ENCODE data around the gene EFTUD2. TPM values are rescaled to one million over a fixed set of nuclear protein-coding genes. Genes with fewer than 3 reads are reported as not detected.

EFTUD2 gene
- total and polyA plus RNA-seq, 2 of the 13 experiments (the other 11 are each of a cell fraction or from before 2014, with no cell fraction given) = 111 to 137 TPM

- POLR2A ChIA-PET = no interaction called here
- no peak overlapping the region for H3K27ac ChIP-seq (ENCODE audit: extremely low read length, insufficient read depth, low read length)
- TF ChIP-seq FOXP1 (IDR thresholded peaks at IDR 0.05) (no peak), FOXP1 (CRISPR knock-in tag; IDR thresholded peaks at IDR 0.05) (no peak), ZBTB44 (CRISPR knock-in tag; IDR thresholded peaks at IDR 0.05) (no peak), BCL6 (CRISPR knock-in tag; IDR thresholded peaks at IDR 0.05) (no peak), SIX1 (CRISPR knock-in tag; IDR thresholded peaks at IDR 0.05; ENCODE audit: borderline replicate concordance) (no peak), ZNF761 (CRISPR knock-in tag; conservative IDR thresholded peaks at IDR 0.05) (no peak), ETV5 (CRISPR knock-in tag; IDR thresholded peaks at IDR 0.05; ENCODE audit: borderline replicate concordance) (no peak), CREBL2 (CRISPR knock-in tag; IDR thresholded peaks at IDR 0.05; ENCODE audit: borderline replicate concordance) (no peak), ZSCAN12 (CRISPR knock-in tag; IDR thresholded peaks at IDR 0.05) (no peak), CREB3 (CRISPR knock-in tag; IDR thresholded peaks at IDR 0.05) (no peak), KIAA2018 (CRISPR knock-in tag; IDR thresholded peaks at IDR 0.05; ENCODE audit: borderline replicate concordance) (no peak), ZFYVE20 (CRISPR knock-in tag; IDR thresholded peaks at IDR 0.05; ENCODE audit: borderline replicate concordance, low read depth) (no peak), AKAP8 (CRISPR knock-in tag; IDR thresholded peaks at IDR 0.05) (no peak), NFKB2 (CRISPR knock-in tag; IDR thresholded peaks at IDR 0.05; ENCODE audit: borderline replicate concordance) (no peak), ARNTL (CRISPR knock-in tag; IDR thresholded peaks at IDR 0.05) (no peak), ZNF543 (CRISPR knock-in tag; IDR thresholded peaks at IDR 0.05) (no peak)
Observed at GRCh38 chr17:44871556-44871955, 27.7 kb downstream of the EFTUD2 start.

More at GRCh38 chr17:44871556-44871955, 27.7 kb downstream of the EFTUD2 start:
- intact Hi-C loops (cut with micrococcal nuclease; ENCODE audit: unreplicated experiment) (no loop called here), in situ Hi-C loops (cut with HindIII; ENCODE audit: extremely low pct_ligation_motif_present, low pct_unique_long_range_greater_than_20kb) (no loop called here)
- Histone ChIP-seq H3K9me3 (ENCODE audit: low read length) (no peaks in the 10 kb centered on the region), H3K36me3 (replicated peaks in 1 of 2; ENCODE audit: control insufficient read depth in 1 of 2, insufficient read depth in 2 of 2, low read length in 2 of 2) (peaks cover 40 to 80% of the 10 kb centered on the region in 2 experiments), H3K4me2 (ENCODE audit: low read depth, low read length) (no peak overlapping the region), H3K4me3 (replicated peaks in 1 of 3; ENCODE audit: insufficient read depth in 1 of 3, low read depth in 2 of 3, low read length in 3 of 3) (no peak overlapping the region), H4K20me1 (ENCODE audit: insufficient read depth, low read length) (no peaks in the 10 kb centered on the region), H3K79me2 (ENCODE audit: insufficient read depth, low read length) (no peaks in the 10 kb centered on the region), H3K9ac (ENCODE audit: insufficient read depth, low read depth, low read length) (no peak overlapping the region), H3K27me3 (ENCODE audit: control insufficient read depth in 1 of 2, insufficient read depth in 2 of 2, low read length in 2 of 2) (no peaks in the 10 kb centered on the region), H3K4me1 (ENCODE audit: insufficient read depth, low read length) (peaks cover 7% of the 10 kb centered on the region), H2AFZ (ENCODE audit: low read length) (no peak overlapping the region)
- WGBS (ENCODE audit: low lambda C conversion rate) = 99% methylated on average over 12 of the region's 12 CpGs
- BruUV-seq (replicated peaks) = no TSS peak
- no peak for FAIRE-seq
- no peak for DNase-seq (ENCODE audit: low spot score)
- ATAC-seq = no peak
- CTCF ChIA-PET (ENCODE audit: low intra/inter-chr PET ratio, low total read pairs) = no interaction called here
